Kidney capillary endothelial cell (primary cell): ENCODE data around the gene ZFAND3.
"Not testable (repeated sequence)": the region's sequence is repeated elsewhere in the genome, so short reads cannot be mapped to it uniquely, and the experiment has no call there.

Experiments used
- DNase-seq: peaks from one replicate; pipeline ENCODE4 v3.0.0-alpha.2; 2018; ENCODE audit warnings: low spot score

Gene ZFAND3

GRCh38 chr6:37972994-37973757 is 153.6 kb downstream of the ZFAND3 start:
- no peak for DNase-seq

GRCh38 chr6:37974381-37974780 is 154.9 kb downstream of the ZFAND3 start:
- no peak for DNase-seq

- no peak for DNase-seq
These were observed 155.4 kb downstream of the ZFAND3 start for GRCh38 chr6:37974943-37975342.

GRCh38 chr6:37977715-37978114 is 158.2 kb downstream of the ZFAND3 start:
- DNase-seq: no peak

- no peak for DNase-seq
These were observed 160.1 kb downstream of the ZFAND3 start for GRCh38 chr6:37979392-37980221.

GRCh38 chr6:37980222-37980595 is 160.7 kb downstream of the ZFAND3 start:
- no peak for DNase-seq

- no peak for DNase-seq
These were observed 162.1 kb downstream of the ZFAND3 start for GRCh38 chr6:37981626-37982025.

- DNase-seq: no peak
These were observed 162.8 kb downstream of the ZFAND3 start for GRCh38 chr6:37982317-37982716.

GRCh38 chr6:37983720-37984501 is 164.4 kb downstream of the ZFAND3 start:
- DNase-seq: no peak

- DNase-seq: no peak
These were observed 165.1 kb downstream of the ZFAND3 start for GRCh38 chr6:37984578-37984977.

- DNase-seq: no peak
These were observed 165.8 kb downstream of the ZFAND3 start for GRCh38 chr6:37985355-37985754.

- no peak for DNase-seq
These were observed 167.5 kb downstream of the ZFAND3 start for GRCh38 chr6:37987018-37987417.

- no peak for DNase-seq
These were observed 168.0 kb downstream of the ZFAND3 start for GRCh38 chr6:37987559-37987958.

GRCh38 chr6:37988127-37988526 is 168.6 kb downstream of the ZFAND3 start:
- no peak for DNase-seq

GRCh38 chr6:37988696-37989095 is 169.2 kb downstream of the ZFAND3 start:
- no peak for DNase-seq

- no peak for DNase-seq
These were observed 171.4 kb downstream of the ZFAND3 start for GRCh38 chr6:37990762-37991525.

GRCh38 chr6:37992749-37993148 is 173.2 kb downstream of the ZFAND3 start:
- no peak for DNase-seq

GRCh38 chr6:37993194-37993593 is 173.7 kb downstream of the ZFAND3 start:
- not testable (repeated sequence) for DNase-seq

GRCh38 chr6:37993596-37993995 is 174.1 kb downstream of the ZFAND3 start:
- DNase-seq: no peak

- DNase-seq: peak; percentile 31
These were observed 174.7 kb downstream of the ZFAND3 start for GRCh38 chr6:37994223-37994622.

- no peak for DNase-seq
These were observed 178.8 kb downstream of the ZFAND3 start for GRCh38 chr6:37998366-37998765.

GRCh38 chr6:38001386-38001785 is 181.9 kb downstream of the ZFAND3 start:
- no peak for DNase-seq
